HUES64 (cell line): ENCODE data around the gene VPS33B.

Source experiments
- H3K27ac ChIP-seq: 2 replicates; pipeline ENCODE4 v1.7.0; 2013; ENCODE audit warnings: low read depth, low read length, inconsistent platforms
- H3K27me3 ChIP-seq: 2 replicates; pipeline ENCODE4 v1.6.1; 2013; ENCODE audit warnings: mild to moderate bottlenecking, low read length; ENCODE audit not compliant: insufficient read depth
- H3K36me3 ChIP-seq: 2 replicates; pipeline ENCODE4 v1.6.1; 2013; ENCODE audit warnings: mild to moderate bottlenecking, low read length; ENCODE audit not compliant: insufficient read depth
- H3K4me1 ChIP-seq: 2 replicates; pipeline ENCODE4 v1.6.1; 2013; ENCODE audit warnings: mild to moderate bottlenecking, low read length, moderate library complexity; ENCODE audit not compliant: insufficient read depth
- H3K4me3 ChIP-seq: 2 replicates; pipeline ENCODE4 v1.5.1; 2013; ENCODE audit warnings: mild to moderate bottlenecking, low read length, moderate library complexity
- H3K9ac ChIP-seq: 2 replicates; pipeline ENCODE4 v1.6.1; 2013; ENCODE audit warnings: mild to moderate bottlenecking, low read depth, low read length
- H3K9me3 ChIP-seq: 2 replicates; pipeline ENCODE4 v1.6.1; 2013; ENCODE audit warnings: low read depth, low read length; ENCODE audit not compliant: insufficient read depth
- WGBS: fragments of 150-250, 120-280 bp; methylation state at CpG from one replicate; pipeline ENCODE4 v1.1.7; 2013; ENCODE audit warnings: missing lambda C conversion rate; 5-methylcytosine and 5-hydroxymethylcytosine counted together

The VPS33B gene

DNA sequence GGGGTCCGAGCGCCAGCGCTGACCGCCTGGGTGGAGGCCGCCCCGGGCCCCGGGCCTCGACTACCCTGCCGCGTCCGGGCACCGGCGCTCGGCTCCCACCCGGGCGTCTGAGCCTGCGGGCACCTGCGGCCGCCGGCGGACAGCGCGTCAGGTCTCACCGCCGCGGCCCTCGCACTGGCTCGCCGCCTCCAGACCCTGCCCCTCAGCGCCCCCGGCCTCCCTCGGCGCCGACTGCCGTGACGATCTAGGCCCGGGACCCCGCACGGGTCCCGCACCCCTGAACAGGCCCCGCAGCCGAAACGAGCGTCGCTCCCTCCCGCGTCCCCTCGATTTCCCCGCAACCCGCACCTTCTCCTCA, 28.4 kb downstream of the VPS33B start:
- H3K4me3 ChIP-seq = peak overlapping the region; percentile 82
- peak overlapping the region; percentile 89 for H3K9ac ChIP-seq
- H3K4me1 ChIP-seq = peaks cover 4% of the 10 kb centered on the region; the same call in 1 of the 2 replicates
- H3K9me3 ChIP-seq = no peaks in the 10 kb centered on the region
- H3K36me3 ChIP-seq = peaks cover 19% of the 10 kb centered on the region
- WGBS = under 1% methylated on average over 50 of the region's 50 CpGs
- H3K27ac ChIP-seq = peak overlapping the region; percentile 76
- H3K27me3 ChIP-seq = no peaks in the 10 kb centered on the region

- WGBS = 89% methylated on average over 6 of the region's 6 CpGs
- H3K27ac ChIP-seq = no peak overlapping the region
- no peak overlapping the region for H3K9ac ChIP-seq
- peaks cover 4% of the 10 kb centered on the region; the same call in 1 of the 2 replicates for H3K4me1 ChIP-seq
- H3K4me3 ChIP-seq = no peak overlapping the region
- H3K36me3 ChIP-seq = no peaks in the 10 kb centered on the region
- no peaks in the 10 kb centered on the region for H3K27me3 ChIP-seq
- H3K9me3 ChIP-seq = no peaks in the 10 kb centered on the region
These were observed 30.7 kb downstream of the VPS33B start for GRCh38 chr15:90991587-90992285.

GRCh38 chr15:90990446-90990845, 31.9 kb downstream of the VPS33B start:
- H3K9me3 ChIP-seq = no peaks in the 10 kb centered on the region
- peaks cover 1% of the 10 kb centered on the region; the same call in 1 of the 2 replicates for H3K4me1 ChIP-seq
- no peak overlapping the region for H3K4me3 ChIP-seq
- WGBS = 94% methylated on average over 4 of the region's 4 CpGs
- H3K27ac ChIP-seq = no peak overlapping the region
- H3K27me3 ChIP-seq = no peaks in the 10 kb centered on the region
- H3K9ac ChIP-seq = no peak overlapping the region
- 0 out of 2 replicates have a peak, but pooled peaks cover 4% of the 10 kb centered on the region for H3K36me3 ChIP-seq

- H3K27me3 ChIP-seq = no peaks in the 10 kb centered on the region
- no peak overlapping the region for H3K9ac ChIP-seq
- H3K4me3 ChIP-seq = no peak overlapping the region
- peaks cover 11% of the 10 kb centered on the region for H3K36me3 ChIP-seq
- no peaks in the 10 kb centered on the region for H3K4me1 ChIP-seq
- WGBS = 94% methylated on average over 7 of the region's 7 CpGs
- no peak overlapping the region for H3K27ac ChIP-seq
- H3K9me3 ChIP-seq = no peaks in the 10 kb centered on the region
These were observed 33.2 kb downstream of the VPS33B start for GRCh38 chr15:90989040-90989768.

- Histone ChIP-seq H3K27ac (no peak overlapping the region), H3K4me1 (no peaks in the 10 kb centered on the region), H3K9me3 (no peaks in the 10 kb centered on the region), H3K36me3 (peaks cover 20% of the 10 kb centered on the region), H3K9ac (no peak overlapping the region), H3K4me3 (no peak overlapping the region), H3K27me3 (no peaks in the 10 kb centered on the region)
- 85% methylated on average over 6 of the region's 6 CpGs for WGBS
These were observed 34.1 kb downstream of the VPS33B start for GRCh38 chr15:90988296-90988695.

- Histone ChIP-seq H3K27me3 (no peaks in the 10 kb centered on the region), H3K9me3 (no peaks in the 10 kb centered on the region), H3K4me3 (no peak overlapping the region), H3K9ac (no peak overlapping the region), H3K27ac (peak overlapping the region; percentile 17; the same call in 1 of the 2 replicates), H3K36me3 (peaks cover 26% of the 10 kb centered on the region), H3K4me1 (no peaks in the 10 kb centered on the region)
- WGBS = 86% methylated on average over 7 of the region's 7 CpGs
These were observed 34.7 kb downstream of the VPS33B start for GRCh38 chr15:90987561-90988141.

GRCh38 chr15:90986790-90987507, 35.4 kb downstream of the VPS33B start:
- Histone ChIP-seq H3K4me3 (no peak overlapping the region), H3K36me3 (peaks cover 33% of the 10 kb centered on the region), H3K4me1 (no peaks in the 10 kb centered on the region), H3K27ac (no peak overlapping the region), H3K9ac (no peak overlapping the region), H3K9me3 (no peaks in the 10 kb centered on the region), H3K27me3 (no peaks in the 10 kb centered on the region)
- WGBS = 90% methylated on average over 5 of the region's 11 CpGs

- WGBS = 98% methylated on average over 5 of the region's 5 CpGs
- H3K4me3 ChIP-seq = no peak overlapping the region
- H3K27me3 ChIP-seq = no peaks in the 10 kb centered on the region
- peaks cover 80% of the 10 kb centered on the region for H3K36me3 ChIP-seq
- no peaks in the 10 kb centered on the region for H3K4me1 ChIP-seq
- H3K9ac ChIP-seq = no peak overlapping the region
- H3K27ac ChIP-seq = no peak overlapping the region
- H3K9me3 ChIP-seq = no peaks in the 10 kb centered on the region
These were observed 40.3 kb downstream of the VPS33B start for GRCh38 chr15:90982135-90982534.

GRCh38 chr15:90981681-90982080, 40.7 kb downstream of the VPS33B start:
- Histone ChIP-seq H3K9ac (no peak overlapping the region), H3K4me1 (no peaks in the 10 kb centered on the region), H3K27ac (no peak overlapping the region), H3K36me3 (peaks cover 84% of the 10 kb centered on the region), H3K27me3 (no peaks in the 10 kb centered on the region), H3K4me3 (no peak overlapping the region), H3K9me3 (no peaks in the 10 kb centered on the region)
- 96% methylated on average over 6 of the region's 6 CpGs for WGBS

DNA sequence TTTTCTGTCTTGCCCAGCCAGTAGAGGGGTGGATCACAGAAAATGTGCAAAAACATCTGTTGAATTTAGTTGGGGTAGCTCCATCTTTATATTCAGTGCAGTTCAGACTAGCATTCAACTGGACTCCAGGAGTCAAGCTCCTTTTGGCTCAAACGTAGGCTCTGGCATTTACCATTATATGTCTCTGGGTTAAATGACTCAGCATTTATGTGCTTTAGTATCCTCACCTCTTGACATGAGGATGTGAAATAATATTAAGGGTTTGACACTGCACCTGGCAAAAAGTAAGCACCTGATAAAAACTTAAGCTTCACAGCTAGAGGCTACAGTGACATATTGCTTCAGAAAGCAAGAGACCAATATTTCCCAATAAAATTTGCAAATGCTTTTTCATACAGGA, 42.8 kb downstream of the VPS33B start:
- Histone ChIP-seq H3K36me3 (peaks cover 97% of the 10 kb centered on the region), H3K4me1 (no peaks in the 10 kb centered on the region), H3K9me3 (no peaks in the 10 kb centered on the region), H3K9ac (no peak overlapping the region), H3K4me3 (no peak overlapping the region), H3K27me3 (no peaks in the 10 kb centered on the region), H3K27ac (no peak overlapping the region)
- WGBS = 87% methylated on average over 1 of the region's 1 CpG

- Histone ChIP-seq H3K9ac (no peak overlapping the region), H3K4me3 (no peak overlapping the region), H3K9me3 (no peaks in the 10 kb centered on the region), H3K27ac (no peak overlapping the region), H3K36me3 (peaks cover 94% of the 10 kb centered on the region), H3K4me1 (no peaks in the 10 kb centered on the region), H3K27me3 (no peaks in the 10 kb centered on the region)
- 97% methylated on average over 21 of the region's 21 CpGs for WGBS
These were observed 48.2 kb downstream of the VPS33B start for GRCh38 chr15:90974216-90974615.
